SK-N-SH treated with all-trans-retinoic acid at 6 μM for 48 hours (cell line): ENCODE measurements around the gene GCLM.

Source experiments
- ATAC-seq: fragments of 200-7000 bp; cut with Tn5 transposase; 3 replicates; pipeline ENCODE4 v1.9.1; 2020; ENCODE audit warnings: mild to moderate bottlenecking, moderate library complexity
- ARNTL ChIP-seq: fragments of 450-650 bp; formaldehyde crosslinking; IDR thresholded peaks from 2 replicates; pipeline ENCODE4 v1.5.0; 2020; ENCODE audit warnings: low read depth, mild to moderate bottlenecking, moderate library complexity, borderline replicate concordance
- CREB5 ChIP-seq: fragments of 250-450 bp; sonication (Bioruptor Pico); IDR thresholded peaks from 2 replicates; pipeline ENCODE4 v1.5.1; 2020; ENCODE audit warnings: low read depth, mild to moderate bottlenecking, moderate library complexity
- CSDC2 ChIP-seq: fragments of 250-450 bp; sonication (Bioruptor Pico); IDR thresholded peaks from 2 replicates; pipeline ENCODE4 v1.5.0; 2020; ENCODE audit warnings: mild to moderate bottlenecking, moderate library complexity
- CSRNP3 ChIP-seq: fragments of 250-450 bp; sonication (Bioruptor Pico); IDR thresholded peaks from 2 replicates; pipeline ENCODE4 v1.5.1; 2021; ENCODE audit warnings: mild to moderate bottlenecking, moderate library complexity
- ESRRG ChIP-seq: fragments of 250-450 bp; sonication (Bioruptor Pico); IDR thresholded peaks from 2 replicates; pipeline ENCODE4 v1.6.1; 2021; ENCODE audit warnings: mild to moderate bottlenecking
- GLIS3 ChIP-seq: fragments of 250-450 bp; sonication (Bioruptor Pico); IDR thresholded peaks from 2 replicates; pipeline ENCODE4 v1.5.0; 2020; ENCODE audit warnings: mild to moderate bottlenecking, moderate library complexity
- ISL1 ChIP-seq: fragments of 250-450 bp; sonication (Bioruptor Pico); IDR thresholded peaks from 2 replicates; pipeline ENCODE4 v2.1.2; 2022; ENCODE audit warnings: mild to moderate bottlenecking, moderate library complexity
- OSR1 ChIP-seq: fragments of 250-450 bp; sonication (Bioruptor Pico); IDR thresholded peaks from 2 replicates; pipeline ENCODE4 v1.8.0; 2022; ENCODE audit warnings: moderate library complexity, mild to moderate bottlenecking, inconsistent platforms
- POU6F1 ChIP-seq: fragments of 250-450 bp; sonication (Bioruptor Pico); IDR thresholded peaks from 2 replicates; pipeline ENCODE4 v1.8.0; 2021; ENCODE audit warnings: low read depth, mild to moderate bottlenecking, moderate library complexity, borderline replicate concordance
- RARB ChIP-seq: fragments of 250-450 bp; sonication (Bioruptor Pico); IDR thresholded peaks from 2 replicates; pipeline ENCODE4 v1.8.0; 2021; ENCODE audit warnings: mild to moderate bottlenecking, moderate library complexity
- SNAI2 ChIP-seq: fragments of 250-450 bp; sonication (Bioruptor Pico); IDR thresholded peaks from 2 replicates; pipeline ENCODE4 v1.5.0; 2020; ENCODE audit warnings: mild to moderate bottlenecking, moderate library complexity
- TCF4 ChIP-seq: fragments of 250-450 bp; sonication (Bioruptor Pico); IDR thresholded peaks from 2 replicates; pipeline ENCODE4 v1.8.0; 2021; ENCODE audit warnings: mild to moderate bottlenecking, moderate library complexity, borderline replicate concordance
- TOX ChIP-seq: fragments of 250-450 bp; sonication (Bioruptor Pico); IDR thresholded peaks from 2 replicates; pipeline ENCODE4 v1.8.0; 2021; ENCODE audit warnings: mild to moderate bottlenecking, moderate library complexity, borderline replicate concordance
- TSHZ2 ChIP-seq: fragments of 250-450 bp; sonication (Bioruptor Pico); IDR thresholded peaks from 2 replicates; pipeline ENCODE4 v1.5.0; 2020; ENCODE audit warnings: mild to moderate bottlenecking, moderate library complexity
- ZC3H10 ChIP-seq: fragments of 250-450 bp; sonication (Bioruptor Pico); IDR thresholded peaks from 2 replicates; pipeline ENCODE4 v1.5.1; 2021; ENCODE audit warnings: mild to moderate bottlenecking, moderate library complexity
- ZFP3 ChIP-seq: fragments of 250-450 bp; sonication (Bioruptor Pico); IDR thresholded peaks from 2 replicates; pipeline ENCODE4 v1.5.0; 2020; ENCODE audit warnings: mild to moderate bottlenecking, moderate library complexity
- ZFP30 ChIP-seq: fragments of 450-650 bp; formaldehyde crosslinking; IDR thresholded peaks from 2 replicates; pipeline ENCODE4 v1.5.0; 2022; ENCODE audit warnings: mild to moderate bottlenecking, moderate library complexity
- ZNF565 ChIP-seq: fragments of 450-650 bp; formaldehyde crosslinking; conservative IDR thresholded peaks from 2 replicates; pipeline ENCODE4 v1.5.0; 2020; ENCODE audit warnings: low read depth, mild to moderate bottlenecking, moderate library complexity
- ZNF8 ChIP-seq: fragments of 450-650 bp; formaldehyde crosslinking; IDR thresholded peaks from 2 replicates; pipeline ENCODE4 v1.5.0; 2020; ENCODE audit warnings: mild to moderate bottlenecking, moderate library complexity

The GCLM gene

GRCh38 chr1:93900723-93901504 lies 8.3 kb downstream of the GCLM start:
- no peak for TF ChIP-seq ZNF8 (CRISPR knock-in tag)
- no peak for TF ChIP-seq CSDC2 (CRISPR knock-in tag)
- no peak for TF ChIP-seq ZFP3 (CRISPR knock-in tag)
- TF ChIP-seq OSR1: no peak
- no peak for TF ChIP-seq SNAI2 (CRISPR knock-in tag)
- no peak for TF ChIP-seq ZC3H10 (CRISPR knock-in tag)
- no peak for TF ChIP-seq CSRNP3 (CRISPR knock-in tag)
- no peak for TF ChIP-seq GLIS3 (CRISPR knock-in tag)
- TF ChIP-seq CREB5 (CRISPR knock-in tag): no peak
- TF ChIP-seq POU6F1 (CRISPR knock-in tag): no peak

GRCh38 chr1:93899543-93900207 lies 9.6 kb downstream of the GCLM start:
- no peak for ATAC-seq
- TF ChIP-seq TOX: no peak
- TF ChIP-seq RARB: no peak
- no peak for TF ChIP-seq TCF4
- TF ChIP-seq ZC3H10 (CRISPR knock-in tag): no peak
- no peak for TF ChIP-seq ZNF8 (CRISPR knock-in tag)
- no peak for TF ChIP-seq ESRRG (CRISPR knock-in tag)
- no peak for TF ChIP-seq SNAI2 (CRISPR knock-in tag)
- TF ChIP-seq ZFP3 (CRISPR knock-in tag): no peak
- TF ChIP-seq CSRNP3 (CRISPR knock-in tag): no peak
- no peak for TF ChIP-seq GLIS3 (CRISPR knock-in tag)
- TF ChIP-seq CREB5 (CRISPR knock-in tag): no peak
- TF ChIP-seq TSHZ2 (CRISPR knock-in tag): no peak
- no peak for TF ChIP-seq ISL1 (CRISPR knock-in tag)
- TF ChIP-seq ZFP30 (CRISPR knock-in tag): no peak
- TF ChIP-seq OSR1: no peak
- TF ChIP-seq ZNF565 (CRISPR knock-in tag): no peak
- TF ChIP-seq CSDC2 (CRISPR knock-in tag): no peak
- TF ChIP-seq ARNTL: no peak
- no peak for TF ChIP-seq POU6F1 (CRISPR knock-in tag)

More at GRCh38 chr1:93900723-93901504, 8.3 kb downstream of the GCLM start:
- no peak for ATAC-seq
